Natural killer cell (primary cell): Measurements from ENCODE around the gene ISG15. TPM values are rescaled to one million over a fixed set of nuclear protein-coding genes. Genes with fewer than 3 reads are reported as not detected.

Experiments used
- ATAC-seq, 3 donors: fragments of 150-1000 bp in 2 of 3; fragments of 200-7000 bp in 1 of 3; cut with Tn5 transposase; 1 replicate in 1 of 3; 2 replicates in 2 of 3; pipeline ENCODE4 v1.10.0; 2021; ENCODE audit warnings: mild to moderate bottlenecking in 2 of 3, moderate library complexity in 2 of 3
- DNase-seq, 2 donors: peaks; one replicate each; pipeline versions ENCODE4 v3.0.0 to v3.0.0-alpha.2; 2013 to 2021; ENCODE audit warnings: mixed read lengths in 1 of 2
- H3K27ac ChIP-seq: one replicate; pipeline ENCODE4 v1.5.1; 2013; ENCODE audit warnings: mild to moderate bottlenecking, low read length
- H3K27me3 ChIP-seq: one replicate; pipeline ENCODE4 v1.6.1; 2013; ENCODE audit warnings: low read length; ENCODE audit not compliant: control insufficient read depth, insufficient read depth
- H3K36me3 ChIP-seq: one replicate; pipeline ENCODE4 v1.6.1; 2013; ENCODE audit warnings: low read length; ENCODE audit not compliant: control insufficient read depth, insufficient read depth
- H3K4me1 ChIP-seq: one replicate; pipeline ENCODE4 v1.6.1; 2013; ENCODE audit warnings: low read length; ENCODE audit not compliant: control insufficient read depth, insufficient read depth
- H3K4me3 ChIP-seq: one replicate; pipeline ENCODE4 v1.5.1; 2013; ENCODE audit warnings: low read length
- H3K9me3 ChIP-seq: one replicate; pipeline ENCODE4 v1.6.1; 2013; ENCODE audit warnings: low read length; ENCODE audit not compliant: control insufficient read depth, insufficient read depth
- H3K27ac Mint-ChIP-seq, 2 donors: one replicate each; pipeline ENCODE4 v1.8.0; 2022; ENCODE audit warnings: mild to moderate bottlenecking in 2 of 2, mixed read lengths in 2 of 2, moderate library complexity in 1 of 2
- H3K27me3 Mint-ChIP-seq, 2 donors: one replicate each; pipeline ENCODE4 v1.8.0; 2022; ENCODE audit warnings: low read depth in 2 of 2, mixed read lengths in 2 of 2
- H3K36me3 Mint-ChIP-seq: one replicate; pipeline ENCODE4 v1.8.0; 2022; ENCODE audit warnings: mixed read lengths
- H3K4me1 Mint-ChIP-seq, 2 donors: one replicate each; pipeline ENCODE4 v1.8.0; 2022; ENCODE audit warnings: mixed read lengths in 2 of 2
- H3K4me3 Mint-ChIP-seq: one replicate; pipeline ENCODE4 v1.8.0; 2022; ENCODE audit warnings: mild to moderate bottlenecking, moderate library complexity, mixed read lengths
- H3K9me3 Mint-ChIP-seq, 2 donors: one replicate each; pipeline ENCODE4 v1.8.0; 2022; ENCODE audit warnings: mixed read lengths in 2 of 2
- CTCF ChIP-seq: fragments of 200-600 bp; IDR thresholded peaks from one replicate; pipeline ENCODE4 v1.8.0; 2022; ENCODE audit warnings: antibody characterized with exemption
- WGBS: methylation state at CpG from one replicate; pipeline ENCODE4 v1.1.7; 2013; ENCODE audit warnings: missing lambda C conversion rate; ENCODE audit not compliant: insufficient coverage; 5-methylcytosine and 5-hydroxymethylcytosine counted together
- intact Hi-C: fragments of 100-400 bp; cut with micrococcal nuclease; formaldehyde crosslinking; loops from one replicate; pipeline ENCODE4 v1.14.2; 2022
- total RNA-seq, 4 donors: library from RNA; stranded (reverse); fragments of 120-200 nt in 1 of 4; gene quantifications; one replicate each; pipeline versions ENCODE4 v1.2.3 to v1.2.4, GENCODE V29; 2013 to 2022

ISG15 gene
- 10 to 100 TPM; 17.0 to 56.9 (median 50.2) TPM for total RNA-seq
- 52.7 TPM for total RNA-seq (2013)

GRCh38 chr1:1013105-1013921 is at the start of gene ISG15:
Gene ISG15, plus strand, starts transcription at chr1:1013497. Its CDS starts 77 bp downstream, at chr1:1013574.
- H3K9me3 ChIP-seq = no peaks in the 10 kb centered on the region
- WGBS = 4% methylated on average over 30 of the region's 30 CpGs
- DNase-seq (peak; percentile 80 to 95), ATAC-seq (peak; percentile 90 to 94 (median 92))
- Mint-ChIP-seq H3K36me3 (no peaks in the 10 kb centered on the region), H3K27me3 (no peaks in the 10 kb centered on the region), H3K9me3 (no peaks in the 10 kb centered on the region), H3K4me1 (peaks cover 24 to 25% of the 10 kb centered on the region in 2 donors), H3K4me3 (peak within 1 kb of the TSS; percentile 96), H3K27ac (peak within 1 kb of the TSS; percentile 98 to 99)
- no peak for TF ChIP-seq CTCF
- H3K36me3 ChIP-seq = no peaks in the 10 kb centered on the region
- H3K4me1 ChIP-seq = peaks cover 47% of the 10 kb centered on the region
- intact Hi-C loops = no loop called here
- peak within 1 kb of the TSS; percentile 93 for H3K27ac ChIP-seq
- H3K4me3 ChIP-seq = peak within 1 kb of the TSS; percentile 98
- no peaks in the 10 kb centered on the region for H3K27me3 ChIP-seq

- H3K9me3 ChIP-seq = no peaks in the 10 kb centered on the region
- Mint-ChIP-seq H3K27me3 (peaks cover 0 to 4% of the 10 kb centered on the region in 2 donors), H3K4me1 (no peaks in the 10 kb centered on the region), H3K4me3 (no peak overlapping the region), H3K27ac (no peak overlapping the region), H3K36me3 (no peaks in the 10 kb centered on the region), H3K9me3 (no peaks in the 10 kb centered on the region)
- H3K27me3 ChIP-seq = no peaks in the 10 kb centered on the region
- DNase-seq (no peak), ATAC-seq (no peak)
- 95% methylated on average over 47 of the region's 47 CpGs for WGBS
- no peak overlapping the region for H3K4me3 ChIP-seq
- TF ChIP-seq CTCF = no peak
- no peak overlapping the region for H3K27ac ChIP-seq
- no peaks in the 10 kb centered on the region for H3K36me3 ChIP-seq
- H3K4me1 ChIP-seq = peaks cover 41% of the 10 kb centered on the region
- intact Hi-C loops = no loop called here
These were observed 49.4 kb upstream of the ISG15 start for GRCh38 chr1:963746-964525.

- H3K27me3 Mint-ChIP-seq = peaks cover 0 to 10% of the 10 kb centered on the region in 2 donors
- Histone ChIP-seq H3K9me3 (no peaks in the 10 kb centered on the region), H3K36me3 (no peaks in the 10 kb centered on the region), H3K27me3 (no peaks in the 10 kb centered on the region), H3K27ac (no peak overlapping the region), H3K4me3 (no peak overlapping the region), H3K4me1 (peaks cover 34% of the 10 kb centered on the region)
- TF ChIP-seq CTCF = no peak
- DNase-seq = no peak
- WGBS = 95% methylated on average over 39 of the region's 51 CpGs
- no peak for ATAC-seq
- H3K36me3 Mint-ChIP-seq = no peaks in the 10 kb centered on the region
- intact Hi-C loops = no loop called here
- no peaks in the 10 kb centered on the region for H3K4me1 Mint-ChIP-seq
- no peaks in the 10 kb centered on the region for H3K9me3 Mint-ChIP-seq
- peak overlapping the region; percentile 9 for H3K4me3 Mint-ChIP-seq
- no peak overlapping the region for H3K27ac Mint-ChIP-seq
These were observed 48.4 kb upstream of the ISG15 start for GRCh38 chr1:964691-965525.
